IPS-15b (cell line): ENCODE data around the gene IL36RN.

ENCODE experiments used
- H3K27me3 ChIP-seq: one replicate; pipeline ENCODE4 v1.6.1; 2013; ENCODE audit warnings: low read length; ENCODE audit not compliant: control insufficient read depth, insufficient read depth
- H3K36me3 ChIP-seq: one replicate; pipeline ENCODE4 v1.6.1; 2013; ENCODE audit warnings: low read length; ENCODE audit not compliant: control insufficient read depth, insufficient read depth
- H3K4me1 ChIP-seq: one replicate; pipeline ENCODE4 v1.6.1; 2013; ENCODE audit warnings: mild to moderate bottlenecking, low read length; ENCODE audit not compliant: control insufficient read depth, insufficient read depth
- H3K4me3 ChIP-seq: one replicate; pipeline ENCODE4 v1.5.1; 2013; ENCODE audit warnings: low read depth, low read length
- H3K9ac ChIP-seq: one replicate; pipeline ENCODE4 v1.6.1; 2013; ENCODE audit warnings: low read depth, mild to moderate bottlenecking, low read length
- H3K9me3 ChIP-seq: one replicate; pipeline ENCODE4 v1.6.1; 2013; ENCODE audit warnings: mild to moderate bottlenecking, low read length; ENCODE audit not compliant: control insufficient read depth, insufficient read depth

The IL36RN gene

DNA sequence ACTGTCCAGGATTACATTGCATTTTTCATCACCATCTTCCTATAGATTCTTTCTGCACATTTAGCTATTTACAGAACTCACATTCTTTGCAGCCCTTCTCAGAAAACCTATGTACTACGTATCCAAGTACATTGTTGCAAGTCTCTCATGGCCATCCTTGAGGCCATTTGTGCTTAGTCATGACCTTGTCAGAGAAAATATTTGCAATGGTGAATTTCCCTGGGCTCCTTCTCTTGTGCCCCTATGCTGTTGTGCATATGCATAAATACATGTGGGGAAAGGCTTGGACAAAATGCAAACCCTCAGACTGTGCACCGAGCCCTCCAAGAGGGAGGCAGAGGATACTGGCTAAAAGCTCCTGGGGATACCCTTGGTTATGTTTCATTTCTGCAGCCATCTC lies 34.2 kb upstream of the IL36RN start:
- no peaks in the 10 kb centered on the region for H3K27me3 ChIP-seq
- H3K36me3 ChIP-seq: no peaks in the 10 kb centered on the region
- H3K4me3 ChIP-seq: no peak overlapping the region

GRCh38 chr2:113025737-113026136 lies 33.3 kb upstream of the IL36RN start:
- no peaks in the 10 kb centered on the region for H3K9me3 ChIP-seq
- H3K9ac ChIP-seq: no peak overlapping the region
- H3K27me3 ChIP-seq: peaks cover 2% of the 10 kb centered on the region
- H3K4me1 ChIP-seq: no peaks in the 10 kb centered on the region
- H3K36me3 ChIP-seq: no peaks in the 10 kb centered on the region
- H3K4me3 ChIP-seq: no peak overlapping the region

More for the DNA sequence above, 34.2 kb upstream of the IL36RN start:
- no peaks in the 10 kb centered on the region for H3K4me1 ChIP-seq
- no peak overlapping the region for H3K9ac ChIP-seq
- no peaks in the 10 kb centered on the region for H3K9me3 ChIP-seq

DNA sequence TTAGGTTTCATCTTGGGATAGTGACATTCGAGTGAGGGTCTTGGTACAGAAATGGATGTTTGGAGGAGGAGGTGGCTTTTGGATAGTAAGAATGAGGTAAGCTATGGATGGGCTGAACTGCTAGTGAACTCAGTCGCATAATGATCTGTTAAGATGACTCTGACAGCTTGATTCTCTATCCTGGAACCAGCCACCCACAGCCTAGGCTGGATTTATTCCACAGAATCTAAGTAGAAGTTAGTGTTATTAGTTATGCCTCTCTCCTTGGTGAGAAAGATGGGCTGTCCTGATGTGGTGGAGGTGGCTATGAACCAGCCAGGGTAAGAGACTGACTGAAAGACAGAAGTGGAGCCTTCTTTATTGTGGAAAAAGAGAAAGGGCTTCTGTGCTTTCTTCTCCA lies 31.3 kb upstream of the IL36RN start:
- no peak overlapping the region for H3K9ac ChIP-seq
- H3K4me1 ChIP-seq: no peaks in the 10 kb centered on the region
- H3K27me3 ChIP-seq: peaks cover 2% of the 10 kb centered on the region
- H3K36me3 ChIP-seq: no peaks in the 10 kb centered on the region
- H3K9me3 ChIP-seq: no peaks in the 10 kb centered on the region
- H3K4me3 ChIP-seq: no peak overlapping the region

- Histone ChIP-seq H3K4me3 (no peak overlapping the region), H3K9me3 (no peaks in the 10 kb centered on the region), H3K9ac (no peak overlapping the region), H3K27me3 (peaks cover 2% of the 10 kb centered on the region), H3K36me3 (no peaks in the 10 kb centered on the region), H3K4me1 (no peaks in the 10 kb centered on the region)
Observed at GRCh38 chr2:113028112-113028511, 30.9 kb upstream of the IL36RN start.

GRCh38 chr2:113032737-113033136 lies 26.3 kb upstream of the IL36RN start:
- Histone ChIP-seq H3K4me1 (no peaks in the 10 kb centered on the region), H3K36me3 (no peaks in the 10 kb centered on the region), H3K4me3 (no peak overlapping the region), H3K27me3 (peaks cover 2% of the 10 kb centered on the region), H3K9me3 (no peaks in the 10 kb centered on the region), H3K9ac (no peak overlapping the region)

GRCh38 chr2:113034016-113034415 lies 25.0 kb upstream of the IL36RN start:
- peaks cover 2% of the 10 kb centered on the region for H3K27me3 ChIP-seq
- no peak overlapping the region for H3K9ac ChIP-seq
- H3K9me3 ChIP-seq: no peaks in the 10 kb centered on the region
- H3K4me3 ChIP-seq: no peak overlapping the region
- no peaks in the 10 kb centered on the region for H3K4me1 ChIP-seq
- no peaks in the 10 kb centered on the region for H3K36me3 ChIP-seq

DNA sequence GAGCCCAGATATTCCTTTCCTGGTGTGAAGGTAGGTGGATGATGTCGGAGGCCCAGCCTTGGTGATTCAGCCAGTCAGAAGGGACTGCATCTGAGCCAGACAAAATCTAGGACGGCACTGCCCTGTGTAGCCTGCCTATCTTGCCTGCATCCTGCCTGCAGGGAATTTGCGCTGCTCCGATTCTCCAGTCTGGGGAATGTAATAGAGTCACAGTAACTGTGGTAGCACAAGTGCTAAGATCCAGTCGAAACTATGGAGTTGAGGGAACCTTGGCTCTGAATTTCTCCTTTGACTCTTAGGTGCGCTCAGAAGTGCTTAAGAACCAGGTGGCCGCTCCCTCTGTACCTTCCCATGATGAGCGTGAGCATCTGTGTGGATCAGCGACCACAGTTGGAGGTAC lies 22.2 kb upstream of the IL36RN start:
- no peaks in the 10 kb centered on the region for H3K27me3 ChIP-seq
- no peak overlapping the region for H3K4me3 ChIP-seq
- no peaks in the 10 kb centered on the region for H3K4me1 ChIP-seq
- H3K36me3 ChIP-seq: no peaks in the 10 kb centered on the region
- H3K9ac ChIP-seq: no peak overlapping the region
- H3K9me3 ChIP-seq: no peaks in the 10 kb centered on the region

DNA sequence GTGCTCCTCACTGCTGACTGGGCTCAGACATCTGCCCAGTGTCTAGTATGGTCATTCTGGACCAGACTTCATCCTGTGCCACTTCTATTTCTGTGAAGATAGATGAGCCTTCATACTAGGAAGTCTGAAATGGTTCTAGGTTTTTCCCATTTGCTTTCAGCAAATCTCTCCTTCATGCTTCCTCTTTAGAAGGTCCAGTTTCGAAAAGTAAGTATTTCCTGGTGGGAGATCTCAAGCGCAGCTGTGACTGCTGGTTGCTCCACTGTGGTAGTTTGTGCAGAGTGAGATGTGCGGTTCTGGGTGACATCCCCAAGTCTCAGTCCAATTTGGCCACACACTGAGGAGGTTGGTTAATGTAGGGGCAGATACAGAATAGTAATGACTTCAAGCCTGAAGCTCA lies 20.7 kb upstream of the IL36RN start:
- H3K27me3 ChIP-seq: no peaks in the 10 kb centered on the region
- no peak overlapping the region for H3K4me3 ChIP-seq
- no peaks in the 10 kb centered on the region for H3K36me3 ChIP-seq
- H3K4me1 ChIP-seq: no peaks in the 10 kb centered on the region
- no peaks in the 10 kb centered on the region for H3K9me3 ChIP-seq
- H3K9ac ChIP-seq: no peak overlapping the region

DNA sequence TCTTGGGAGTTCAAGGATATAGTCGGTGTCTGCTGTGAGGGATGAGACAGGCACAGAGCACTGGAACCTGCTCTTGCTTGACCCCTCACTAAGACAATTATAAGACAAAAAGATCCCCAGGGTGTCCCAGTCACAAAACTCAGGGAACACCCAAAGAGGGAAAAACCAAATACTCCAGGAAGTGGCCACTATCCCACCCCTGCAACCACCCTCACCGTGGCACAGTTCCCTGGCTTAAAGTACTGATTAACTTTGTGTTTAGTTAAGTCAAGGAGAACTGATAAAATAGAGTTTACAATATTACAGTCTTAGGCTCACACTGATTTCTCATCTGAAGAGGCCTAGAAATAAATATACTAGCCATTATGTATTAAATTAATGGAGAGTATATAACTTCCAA lies 19.8 kb upstream of the IL36RN start:
- H3K36me3 ChIP-seq: no peaks in the 10 kb centered on the region
- no peaks in the 10 kb centered on the region for H3K27me3 ChIP-seq
- H3K4me1 ChIP-seq: no peaks in the 10 kb centered on the region
- H3K9ac ChIP-seq: no peak overlapping the region
- H3K9me3 ChIP-seq: no peaks in the 10 kb centered on the region
- no peak overlapping the region for H3K4me3 ChIP-seq

- H3K4me3 ChIP-seq: no peak overlapping the region
- no peak overlapping the region for H3K9ac ChIP-seq
- H3K36me3 ChIP-seq: no peaks in the 10 kb centered on the region
- no peaks in the 10 kb centered on the region for H3K9me3 ChIP-seq
- H3K27me3 ChIP-seq: no peaks in the 10 kb centered on the region
- no peaks in the 10 kb centered on the region for H3K4me1 ChIP-seq
Observed at GRCh38 chr2:113039719-113040118, 19.3 kb upstream of the IL36RN start.

DNA sequence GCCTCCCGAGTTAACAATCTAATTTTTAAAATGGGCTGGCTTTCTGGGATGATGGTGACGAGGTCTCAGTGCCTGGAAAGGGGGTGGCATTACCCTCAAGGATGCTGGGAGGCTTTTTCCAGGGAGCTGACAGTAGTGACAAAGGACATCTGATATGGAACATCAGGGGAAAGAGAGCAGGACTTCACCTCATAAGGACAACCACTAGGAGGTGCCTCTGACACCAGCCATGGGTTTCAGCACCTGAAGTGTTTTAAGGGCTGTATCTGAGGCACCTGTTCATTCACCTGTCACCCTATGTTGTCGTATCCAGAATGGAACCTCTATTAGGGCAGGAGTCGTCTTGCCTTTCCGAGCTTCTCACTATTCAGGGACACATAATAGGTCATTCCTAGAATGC lies 17.1 kb upstream of the IL36RN start:
- Histone ChIP-seq H3K27me3 (no peaks in the 10 kb centered on the region), H3K9ac (no peak overlapping the region), H3K4me1 (no peaks in the 10 kb centered on the region), H3K9me3 (no peaks in the 10 kb centered on the region), H3K36me3 (no peaks in the 10 kb centered on the region), H3K4me3 (no peak overlapping the region)

GRCh38 chr2:113046465-113046864 lies 12.5 kb upstream of the IL36RN start:
- H3K27me3 ChIP-seq: no peaks in the 10 kb centered on the region
- H3K4me3 ChIP-seq: no peak overlapping the region
- no peaks in the 10 kb centered on the region for H3K36me3 ChIP-seq
- peaks cover 2% of the 10 kb centered on the region for H3K9me3 ChIP-seq
- no peaks in the 10 kb centered on the region for H3K4me1 ChIP-seq
- H3K9ac ChIP-seq: no peak overlapping the region
